HUES6 (cell line): Measurements from ENCODE around the gene KCTD19.

Experiments used
- H3K27ac ChIP-seq: 2 replicates; pipeline ENCODE4 v1.7.0; 2013; ENCODE audit warnings: low read depth, mild to moderate bottlenecking, low read length, inconsistent platforms
- H3K27me3 ChIP-seq: 2 replicates; pipeline ENCODE4 v1.6.1; 2013; ENCODE audit warnings: low read length; ENCODE audit not compliant: control insufficient read depth, insufficient read depth
- H3K36me3 ChIP-seq: 2 replicates; pipeline ENCODE4 v1.6.1; 2013; ENCODE audit warnings: low read length; ENCODE audit not compliant: control insufficient read depth, insufficient read depth
- H3K4me1 ChIP-seq: 2 replicates; pipeline ENCODE4 v1.6.1; 2013; ENCODE audit warnings: low read length; ENCODE audit not compliant: control insufficient read depth, insufficient read depth
- H3K4me3 ChIP-seq: 2 replicates; pipeline ENCODE4 v1.5.1; 2013; ENCODE audit warnings: low read depth, low read length
- H3K9ac ChIP-seq: one replicate; pipeline ENCODE4 v1.6.1; 2013; ENCODE audit warnings: mild to moderate bottlenecking, low read length
- H3K9me3 ChIP-seq: 2 replicates; pipeline ENCODE4 v1.6.1; 2013; ENCODE audit warnings: low read depth, low read length; ENCODE audit not compliant: control insufficient read depth, insufficient read depth

The KCTD19 gene

DNA sequence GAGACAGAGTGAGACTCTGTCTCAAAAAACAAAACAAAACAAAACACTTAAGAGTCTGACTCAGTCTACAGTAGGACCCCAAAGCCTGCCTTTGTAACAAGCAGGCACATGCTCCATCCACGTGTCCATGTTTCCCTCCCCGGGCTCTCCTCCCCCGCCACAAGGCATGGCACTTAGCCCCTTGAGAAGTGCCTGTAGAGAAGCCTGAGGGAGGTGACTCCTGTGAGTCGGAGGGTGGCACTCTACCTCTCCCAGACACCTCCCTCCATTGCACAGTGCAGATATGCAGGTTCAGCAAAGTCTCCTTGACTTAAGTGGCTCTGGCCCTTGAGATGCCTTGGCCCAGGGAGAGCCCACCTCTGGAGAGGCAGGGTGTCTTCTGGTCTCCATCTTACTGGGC, 86.0 kb downstream of the KCTD19 start:
- Histone ChIP-seq H3K9me3 (no peaks in the 10 kb centered on the region), H3K27me3 (no peaks in the 10 kb centered on the region), H3K9ac (peak overlapping the region; percentile 45), H3K36me3 (peaks cover 34% of the 10 kb centered on the region), H3K4me1 (peaks cover 48% of the 10 kb centered on the region), H3K27ac (peak overlapping the region; percentile 64; the same call in 1 of the 2 replicates), H3K4me3 (no peak overlapping the region; the same call in 1 of the 2 replicates)
